HG02938 (cell line): ENCODE data around the gene C2CD4D.
A peak's percentile ranks its signal among the peaks of the same experiment; 100 is the strongest.

Source experiments
- ATAC-seq: cut with Tn5 transposase; IDR thresholded peaks from one replicate; pipeline ENCODE4 v1.9.1; 2021; ENCODE audit warnings: mild to moderate bottlenecking, moderate library complexity; ENCODE audit not compliant: unreplicated experiment

C2CD4D gene

GRCh38 chr1:151790940-151791651, 48.5 kb downstream of the C2CD4D start:
- peak; percentile 1 for ATAC-seq

GRCh38 chr1:151790071-151790939, 49.3 kb downstream of the C2CD4D start, which contains the start of gene TDRKH:
Gene TDRKH (minus strand): TSS chr1:151790500. CDS start chr1:151783022, 7,478 bp downstream.
- peak; percentile 95 for ATAC-seq
